A549 (cell line): ENCODE measurements around the gene TGFBR2. TPM values are rescaled to one million over a fixed set of nuclear protein-coding genes. Genes with fewer than 3 reads are reported as not detected.
A peak's percentile ranks its signal among the peaks of the same experiment; 100 is the strongest.

Experiments
- ATAC-seq, 2 experiments: fragments of 200-7000 bp in 1 of 2; fragments of >200 bp in 1 of 2; cut with Nextera tagmentation in 1 of 2; cut with Tn5 transposase in 1 of 2; 3 replicates each; pipeline versions ENCODE4 v1.8.0 to v1.9.1; 2018 to 2020; ENCODE audit warnings: mild to moderate bottlenecking in 1 of 2, moderate library complexity in 1 of 2
- CTCF ChIA-PET: fragments of 300-600 bp; sonication (Branson Sonifier 250); formaldehyde crosslinking; extraction: SDS; loops from one replicate; lab custom pipeline; 2021; ENCODE audit warnings: antibody characterized with exemption, inconsistent platforms; lab: Yijun Ruan, JAX
- POLR2A ChIA-PET: fragments of 350-600 bp; formaldehyde crosslinking; extraction: SDS; loops from one replicate; lab custom pipeline; 2021; ENCODE audit warnings: antibody characterized with exemption, inconsistent platforms; lab: Yijun Ruan, JAX
- DNase-seq, 2 experiments: peaks; one replicate each; pipeline versions ENCODE4 v3.0.0 to v3.0.0-alpha.2; 2011 to 2016; ENCODE audit warnings: low read depth in 1 of 2, low spot score in 1 of 2
- FAIRE-seq: peaks from 2 replicates; lab custom pipeline; 2011; peaks lifted over from hg19 to GRCh38; lab: Jason Lieb, UNC
- H3K27ac ChIP-seq, 2 experiments: fragments of >200 bp; sonication (Bioruptor Twin); formaldehyde crosslinking; 3 replicates each; pipeline ENCODE4 v1.5.1; 2016 to 2017
- H3K4me1 ChIP-seq: fragments of >200 bp; sonication (Bioruptor Twin); formaldehyde crosslinking; 3 replicates; pipeline ENCODE4 v1.6.1; 2016
- H3K4me2 ChIP-seq: fragments of >200 bp; sonication (Bioruptor Twin); formaldehyde crosslinking; 3 replicates; pipeline ENCODE4 v1.6.1; 2016
- H3K4me3 ChIP-seq: fragments of >200 bp; sonication (Bioruptor Twin); formaldehyde crosslinking; 3 replicates; pipeline ENCODE4 v1.5.1; 2016
- H3K9me3 ChIP-seq: fragments of >200 bp; sonication (Bioruptor Twin); formaldehyde crosslinking; 3 replicates; pipeline ENCODE4 v1.6.1; 2016
- CBX8 ChIP-seq: fragments of 200-600 bp; sonication (generic); IDR thresholded peaks from 2 replicates; pipeline ENCODE4 v1.6.1; 2016
- CHD4 ChIP-seq: fragments of 200-600 bp; sonication (generic); IDR thresholded peaks from 2 replicates; pipeline ENCODE4 v1.6.1; 2016; ENCODE audit warnings: antibody characterized with exemption, mild to moderate bottlenecking, borderline replicate concordance
- CTCF ChIP-seq: fragments of >200 bp; sonication (Bioruptor Twin); formaldehyde crosslinking; IDR thresholded peaks from 3 replicates; pipeline ENCODE4 v1.5.1; 2016
- EHF ChIP-seq: fragments of 250-450 bp; sonication (Bioruptor Pico); IDR thresholded peaks from 2 replicates; pipeline ENCODE4 v1.5.0; 2020; ENCODE audit warnings: mild to moderate bottlenecking
- ELK1 ChIP-seq: fragments of 150-350 bp; IDR thresholded peaks from 2 replicates; pipeline ENCODE4 v1.6.1; 2014; ENCODE audit warnings: low read depth, mild to moderate bottlenecking, low read length
- GATA3 ChIP-seq: IDR thresholded peaks from 2 replicates; pipeline ENCODE4 v1.6.1; 2012; ENCODE audit warnings: borderline replicate concordance
- HDAC2 ChIP-seq: fragments of 200-600 bp; sonication (generic); IDR thresholded peaks from 2 replicates; pipeline ENCODE4 v1.6.1; 2016
- HES2 ChIP-seq: fragments of >200 bp; sonication (Bioruptor Twin); formaldehyde crosslinking; IDR thresholded peaks from 2 replicates; pipeline ENCODE4 v1.6.1; 2016
- HEYL ChIP-seq: fragments of 250-450 bp; sonication (Bioruptor Pico); IDR thresholded peaks from 2 replicates; pipeline ENCODE4 v1.8.0; 2021; ENCODE audit warnings: mild to moderate bottlenecking, moderate library complexity
- HOXB13 ChIP-seq: fragments of 250-450 bp; sonication (Bioruptor Pico); IDR thresholded peaks from 2 replicates; pipeline ENCODE4 v1.5.0; 2020; ENCODE audit warnings: low read depth, mild to moderate bottlenecking, moderate library complexity
- JUN ChIP-seq, 2 experiments: fragments of >200 bp; sonication (Bioruptor Twin); formaldehyde crosslinking; IDR thresholded peaks; 2 replicates in 1 of 2; 3 replicates in 1 of 2; pipeline ENCODE4 v1.6.1; 2016 to 2017
- JUNB ChIP-seq: fragments of >200 bp; sonication (Bioruptor Twin); formaldehyde crosslinking; IDR thresholded peaks from 2 replicates; pipeline ENCODE4 v1.6.1; 2016
- KDM5A ChIP-seq: fragments of 200-600 bp; sonication (generic); IDR thresholded peaks from 2 replicates; pipeline ENCODE4 v1.6.1; 2016; ENCODE audit warnings: antibody characterized with exemption, mild to moderate bottlenecking
- MAX ChIP-seq: IDR thresholded peaks from 2 replicates; pipeline ENCODE4 v1.6.1; 2012
- RFX5 ChIP-seq: fragments of 450-650 bp; IDR thresholded peaks from 2 replicates; pipeline ENCODE4 v1.7.1; 2014; ENCODE audit warnings: antibody characterized with exemption, mild to moderate bottlenecking, moderate library complexity
- SREBF2 ChIP-seq: fragments of 450-650 bp; IDR thresholded peaks from 2 replicates; pipeline ENCODE4 v1.6.1; 2014; ENCODE audit warnings: mild to moderate bottlenecking, moderate library complexity
- TP53 ChIP-seq: fragments of 250-450 bp; sonication (Bioruptor Pico); IDR thresholded peaks from 2 replicates; pipeline ENCODE4 v1.5.0; 2021; ENCODE audit warnings: mild to moderate bottlenecking, moderate library complexity
- ZC3H11A ChIP-seq: fragments of 450-650 bp; IDR thresholded peaks from 2 replicates; pipeline ENCODE4 v1.6.1; 2014; ENCODE audit warnings: antibody characterized with exemption, mild to moderate bottlenecking
- WGBS: methylation state at CpG from one replicate; pipeline ENCODE4 v1.1.6; 2017; ENCODE audit errors: missing lambda C conversion rate; 5-methylcytosine and 5-hydroxymethylcytosine counted together
- polyA plus RNA-seq, 4 experiments: library from polyadenylated mRNA; depleted of rRNA in 3 of 4; stranded (reverse); fragments of >200 nt; fragmentation: RNase III in 1 of 4; extraction: RNeasy Plus Mini Kit Qiagen cat#74134 plus additional on column Dnase treatment in 1 of 4; gene quantifications; 2 replicates in 3 of 4; 3 replicates in 1 of 4; pipeline ENCODE4 v1.2.3, GENCODE V29; 2011 to 2017
- TF ChIP-seq, protein P1 (sequence below): IDR thresholded peaks from 2 replicates; pipeline ENCODE4 v1.6.1; 2012
- TF ChIP-seq, protein P2 (sequence below): IDR thresholded peaks from 2 replicates; pipeline ENCODE4 v1.6.1; 2012; ENCODE audit warnings: low read depth, borderline replicate concordance
- TF ChIP-seq, protein P3 (sequence below): fragments of >200 bp; sonication (Bioruptor Twin); formaldehyde crosslinking; IDR thresholded peaks from 3 replicates; pipeline ENCODE4 v1.6.1; 2016

TGFBR2 gene
- polyA plus RNA-seq, 2 of the 4 experiments (the other 2 are of a cell fraction) = 48.5 to 97.4 TPM

DNA sequence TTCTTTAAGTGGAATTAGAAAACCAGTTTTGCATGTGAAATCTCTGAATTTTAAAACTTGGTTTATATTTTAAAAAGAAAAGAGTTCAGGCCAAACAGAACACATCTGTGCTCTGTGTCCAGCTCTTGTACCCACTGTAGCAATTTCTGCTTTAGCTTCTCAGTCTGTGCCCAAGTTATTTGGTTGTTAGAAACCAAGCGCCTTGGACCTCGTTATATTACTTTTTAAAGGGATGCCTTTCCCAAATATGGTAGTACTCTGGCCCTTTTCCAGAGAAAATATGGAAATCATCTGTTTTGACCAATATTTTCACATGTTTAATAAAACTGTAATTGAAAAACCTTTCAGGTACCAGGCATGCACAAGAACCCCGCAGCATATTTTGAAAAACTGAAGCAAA lies 27.3 kb downstream of the TGFBR2 start:
- ATAC-seq (no peak), DNase-seq (no peak), FAIRE-seq (no peak)
- no peak for TF ChIP-seq RFX5
- no peak for TF ChIP-seq CHD4
- no peak for TF ChIP-seq GATA3
- TF ChIP-seq, protein P1, sequence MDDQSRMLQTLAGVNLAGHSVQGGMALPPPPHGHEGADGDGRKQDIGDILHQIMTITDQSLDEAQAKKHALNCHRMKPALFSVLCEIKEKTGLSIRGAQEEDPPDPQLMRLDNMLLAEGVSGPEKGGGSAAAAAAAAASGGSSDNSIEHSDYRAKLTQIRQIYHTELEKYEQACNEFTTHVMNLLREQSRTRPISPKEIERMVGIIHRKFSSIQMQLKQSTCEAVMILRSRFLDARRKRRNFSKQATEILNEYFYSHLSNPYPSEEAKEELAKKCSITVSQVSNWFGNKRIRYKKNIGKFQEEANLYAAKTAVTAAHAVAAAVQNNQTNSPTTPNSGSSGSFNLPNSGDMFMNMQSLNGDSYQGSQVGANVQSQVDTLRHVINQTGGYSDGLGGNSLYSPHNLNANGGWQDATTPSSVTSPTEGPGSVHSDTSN = no peak
- TF ChIP-seq JUNB = no peak
- Histone ChIP-seq H3K4me2 (no peak overlapping the region), H3K4me3 (no peak overlapping the region), H3K4me1 (peaks cover 46% of the 10 kb centered on the region), H3K27ac (peak overlapping the region in 1 of 2 experiments; percentile 24; a peak in 1 of 6 replicates), H3K9me3 (0 out of 3 replicates have a peak, but pooled peaks cover 5% of the 10 kb centered on the region)
- POLR2A ChIA-PET = no interaction called here
- 92% methylated on average over 3 of the region's 3 CpGs for WGBS
- CTCF ChIA-PET = interaction anchor here (0.9 kb wide), 2 partner anchors 14 to 1401 kb away, joined by 3 read pairs; no protein-coding TSS in a partner anchor

DNA sequence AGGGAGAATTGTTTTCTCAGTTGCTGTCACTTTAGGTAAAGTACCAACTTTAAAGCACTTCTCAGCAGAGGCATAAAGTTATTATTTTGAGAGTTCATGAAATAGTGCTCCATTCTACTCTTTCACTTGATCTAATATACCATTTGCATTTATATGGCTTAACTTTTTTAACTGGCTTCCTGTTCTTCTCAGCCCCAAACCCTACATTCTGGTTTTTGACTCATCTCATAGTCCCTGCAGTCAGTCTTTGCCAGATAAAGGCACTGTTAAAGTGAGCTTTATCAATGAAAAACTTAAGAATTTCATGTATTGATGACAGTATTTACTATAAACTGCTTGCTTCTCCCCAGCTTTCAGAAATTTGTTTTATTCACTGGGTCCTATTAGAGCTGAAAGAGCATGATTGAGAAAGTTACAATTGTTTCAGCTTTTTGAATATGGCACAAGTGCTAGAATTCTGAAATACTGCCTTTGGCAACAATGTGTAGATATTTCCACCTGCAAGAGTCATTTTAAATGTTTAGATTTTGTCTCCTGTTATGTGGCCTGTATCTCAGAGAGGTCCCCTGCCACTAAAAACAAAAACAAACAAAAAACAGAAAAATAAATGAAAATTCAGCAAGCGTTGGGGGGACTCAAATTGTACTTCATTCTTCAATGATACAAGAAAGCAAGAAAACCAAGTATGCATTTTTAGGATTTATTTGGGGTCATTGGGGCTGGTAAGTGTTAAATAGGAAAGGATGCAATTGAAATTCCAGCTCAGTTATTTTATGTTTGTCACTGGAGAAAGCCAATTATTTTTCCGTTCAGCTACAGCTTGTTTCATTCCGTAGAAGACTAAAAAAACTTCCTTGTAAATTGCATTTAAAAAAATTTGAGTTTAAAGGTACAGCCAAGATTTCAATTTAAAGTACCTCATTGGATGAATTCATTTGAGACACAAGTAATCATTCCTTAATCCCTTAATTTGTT lies 28.6 kb downstream of the TGFBR2 start:
- WGBS = 90% methylated on average over 3 of the region's 3 CpGs
- H3K4me1 ChIP-seq = peaks cover 32% of the 10 kb centered on the region
- H3K4me2 ChIP-seq = no peak overlapping the region
- ChIA-PET POLR2A (no interaction called here), CTCF (interaction anchor here (0.6 to 0.7 kb wide), 2 partner anchors 14 to 22 kb away, joined by 3 to 4 read pairs; no protein-coding TSS in a partner anchor)
- no peak for TF ChIP-seq HDAC2
- no peak for TF ChIP-seq HEYL (CRISPR knock-in tag)
- no peak for TF ChIP-seq EHF (CRISPR knock-in tag)
- no peak for TF ChIP-seq HES2
- TF ChIP-seq CBX8 = no peak
- TF ChIP-seq CTCF = no peak
- TF ChIP-seq SREBF2 = no peak
- no peak for TF ChIP-seq TP53
- TF ChIP-seq, protein P2, sequence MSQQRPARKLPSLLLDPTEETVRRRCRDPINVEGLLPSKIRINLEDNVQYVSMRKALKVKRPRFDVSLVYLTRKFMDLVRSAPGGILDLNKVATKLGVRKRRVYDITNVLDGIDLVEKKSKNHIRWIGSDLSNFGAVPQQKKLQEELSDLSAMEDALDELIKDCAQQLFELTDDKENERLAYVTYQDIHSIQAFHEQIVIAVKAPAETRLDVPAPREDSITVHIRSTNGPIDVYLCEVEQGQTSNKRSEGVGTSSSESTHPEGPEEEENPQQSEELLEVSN = no peak
- TF ChIP-seq, protein P1 = no peak
- no peak for TF ChIP-seq KDM5A
- TF ChIP-seq ZC3H11A = no peak
- no peak for TF ChIP-seq ELK1
- no peak for TF ChIP-seq JUN (IDR thresholded peaks at IDR 0.05)
- no peak for TF ChIP-seq MAX
- TF ChIP-seq, protein P3, sequence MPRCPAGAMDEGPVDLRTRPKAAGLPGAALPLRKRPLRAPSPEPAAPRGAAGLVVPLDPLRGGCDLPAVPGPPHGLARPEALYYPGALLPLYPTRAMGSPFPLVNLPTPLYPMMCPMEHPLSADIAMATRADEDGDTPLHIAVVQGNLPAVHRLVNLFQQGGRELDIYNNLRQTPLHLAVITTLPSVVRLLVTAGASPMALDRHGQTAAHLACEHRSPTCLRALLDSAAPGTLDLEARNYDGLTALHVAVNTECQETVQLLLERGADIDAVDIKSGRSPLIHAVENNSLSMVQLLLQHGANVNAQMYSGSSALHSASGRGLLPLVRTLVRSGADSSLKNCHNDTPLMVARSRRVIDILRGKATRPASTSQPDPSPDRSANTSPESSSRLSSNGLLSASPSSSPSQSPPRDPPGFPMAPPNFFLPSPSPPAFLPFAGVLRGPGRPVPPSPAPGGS = no peak
- no peak for TF ChIP-seq HOXB13 (CRISPR knock-in tag)
- ATAC-seq (no peak), DNase-seq (no peak), FAIRE-seq (no peak)
- H3K27ac ChIP-seq = 0 out of 6 replicates have a peak overlapping the region, but pooled peaks of 1 of the 2 experiments have one; percentile 12
- H3K4me3 ChIP-seq = no peak overlapping the region
- 0 out of 3 replicates have a peak, but pooled peaks cover 5% of the 10 kb centered on the region for H3K9me3 ChIP-seq
